Osteocyte (in vitro differentiated cells): ENCODE data around the gene GSTO1. TPM values are rescaled to one million over a fixed set of nuclear protein-coding genes. Genes with fewer than 3 reads are reported as not detected.
"Not testable (repeated sequence)": the region's sequence is repeated elsewhere in the genome, so short reads cannot be mapped to it uniquely, and the experiment has no call there.

Experiments used
- DNase-seq: peaks from one replicate; pipeline ENCODE4 v3.0.0; 2021; ENCODE audit warnings: mixed read lengths; ENCODE audit not compliant: unreplicated experiment; ENCODE audit errors: extremely low spot score
- H3K27ac Mint-ChIP-seq: one replicate; pipeline ENCODE4 v1.8.0; 2021; ENCODE audit warnings: mild to moderate bottlenecking, mixed read lengths; ENCODE audit not compliant: unreplicated experiment
- H3K27me3 Mint-ChIP-seq: one replicate; pipeline ENCODE4 v1.8.0; 2021; ENCODE audit warnings: mixed read lengths; ENCODE audit not compliant: unreplicated experiment
- H3K36me3 Mint-ChIP-seq: one replicate; pipeline ENCODE4 v1.8.0; 2021; ENCODE audit warnings: mixed read lengths; ENCODE audit not compliant: unreplicated experiment
- H3K4me1 Mint-ChIP-seq: one replicate; pipeline ENCODE4 v1.8.0; 2021; ENCODE audit warnings: mixed read lengths; ENCODE audit not compliant: unreplicated experiment
- H3K4me3 Mint-ChIP-seq: one replicate; pipeline ENCODE4 v1.8.0; 2021; ENCODE audit warnings: mild to moderate bottlenecking, moderate library complexity, mixed read lengths; ENCODE audit not compliant: unreplicated experiment
- H3K9me3 Mint-ChIP-seq: one replicate; pipeline ENCODE4 v1.8.0; 2021; ENCODE audit warnings: mixed read lengths; ENCODE audit not compliant: unreplicated experiment
- total RNA-seq: library from RNA; stranded (reverse); gene quantifications from 2 replicates; pipeline ENCODE4 v1.2.1, GENCODE V29; 2021
- TF ChIP-seq, protein P1 (sequence below): fragments of 200-600 bp; sonication (generic); IDR thresholded peaks from 2 replicates; pipeline ENCODE4 v1.5.0; 2021; ENCODE audit warnings: antibody characterized with exemption, mild to moderate bottlenecking, moderate library complexity

The GSTO1 gene
- total RNA-seq, 1 donor from 2014 or later, result 77.4 TPM

- no peaks in the 10 kb centered on the region for H3K36me3 Mint-ChIP-seq
- peaks cover 50% of the 10 kb centered on the region for H3K27me3 Mint-ChIP-seq
- no peaks in the 10 kb centered on the region for H3K9me3 Mint-ChIP-seq
- DNase-seq, result no peak
- TF ChIP-seq, protein P1, sequence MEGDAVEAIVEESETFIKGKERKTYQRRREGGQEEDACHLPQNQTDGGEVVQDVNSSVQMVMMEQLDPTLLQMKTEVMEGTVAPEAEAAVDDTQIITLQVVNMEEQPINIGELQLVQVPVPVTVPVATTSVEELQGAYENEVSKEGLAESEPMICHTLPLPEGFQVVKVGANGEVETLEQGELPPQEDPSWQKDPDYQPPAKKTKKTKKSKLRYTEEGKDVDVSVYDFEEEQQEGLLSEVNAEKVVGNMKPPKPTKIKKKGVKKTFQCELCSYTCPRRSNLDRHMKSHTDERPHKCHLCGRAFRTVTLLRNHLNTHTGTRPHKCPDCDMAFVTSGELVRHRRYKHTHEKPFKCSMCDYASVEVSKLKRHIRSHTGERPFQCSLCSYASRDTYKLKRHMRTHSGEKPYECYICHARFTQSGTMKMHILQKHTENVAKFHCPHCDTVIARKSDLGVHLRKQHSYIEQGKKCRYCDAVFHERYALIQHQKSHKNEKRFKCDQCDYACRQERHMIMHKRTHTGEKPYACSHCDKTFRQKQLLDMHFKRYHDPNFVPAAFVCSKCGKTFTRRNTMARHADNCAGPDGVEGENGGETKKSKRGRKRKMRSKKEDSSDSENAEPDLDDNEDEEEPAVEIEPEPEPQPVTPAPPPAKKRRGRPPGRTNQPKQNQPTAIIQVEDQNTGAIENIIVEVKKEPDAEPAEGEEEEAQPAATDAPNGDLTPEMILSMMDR, result no peak
- no peak overlapping the region for H3K4me3 Mint-ChIP-seq
- H3K27ac Mint-ChIP-seq, result no peak overlapping the region
- H3K4me1 Mint-ChIP-seq, result peaks cover 9% of the 10 kb centered on the region
Measured at GRCh38 chr10:104233817-104234216, 20.9 kb upstream of the GSTO1 start.

DNA sequence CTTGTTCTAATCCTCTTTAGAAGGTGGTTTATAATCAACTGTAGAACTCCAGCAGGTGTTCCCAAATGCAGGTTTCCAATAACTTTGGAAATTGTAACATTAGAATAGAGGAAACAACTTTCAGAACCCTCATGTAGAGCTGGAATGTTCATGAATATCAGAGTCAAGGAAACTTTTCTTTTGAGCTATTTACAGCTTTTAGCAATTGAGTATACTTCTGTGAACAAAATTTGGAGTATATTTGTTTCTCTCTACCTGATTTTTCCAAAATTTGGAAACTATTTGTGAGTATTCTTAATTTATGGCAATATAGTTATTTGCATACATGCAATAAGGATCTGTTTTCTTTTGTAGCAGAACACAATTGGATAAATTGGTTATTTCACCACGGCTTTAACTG lies 19.8 kb upstream of the GSTO1 start:
- no peak for DNase-seq
- peaks cover 56% of the 10 kb centered on the region for H3K27me3 Mint-ChIP-seq
- no peaks in the 10 kb centered on the region for H3K9me3 Mint-ChIP-seq
- TF ChIP-seq, protein P1, result no peak
- H3K36me3 Mint-ChIP-seq, result no peaks in the 10 kb centered on the region
- H3K27ac Mint-ChIP-seq, result no peak overlapping the region
- H3K4me1 Mint-ChIP-seq, result peaks cover 9% of the 10 kb centered on the region
- H3K4me3 Mint-ChIP-seq, result no peak overlapping the region

DNA sequence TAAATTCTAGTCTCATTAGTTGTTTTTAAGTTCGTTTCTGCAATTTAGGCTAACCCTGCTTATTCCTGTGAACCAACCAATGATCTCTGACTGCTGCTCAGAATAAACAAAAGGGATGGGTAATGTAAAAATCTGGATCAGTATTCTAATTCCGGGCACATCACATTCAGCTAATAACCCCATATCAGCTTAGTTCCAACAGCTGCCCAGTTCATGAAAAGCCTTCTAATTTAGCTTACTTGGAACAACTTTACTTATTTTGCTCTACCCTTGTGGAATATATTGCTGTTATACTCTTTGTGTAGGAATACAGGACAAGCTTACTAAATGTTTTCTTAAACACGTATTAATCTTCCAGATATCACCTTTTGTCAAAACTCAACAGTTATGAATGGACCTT lies 18.9 kb upstream of the GSTO1 start:
- Mint-ChIP-seq H3K4me1 (peaks cover 9% of the 10 kb centered on the region), H3K36me3 (no peaks in the 10 kb centered on the region), H3K27me3 (peaks cover 63% of the 10 kb centered on the region), H3K4me3 (no peak overlapping the region), H3K27ac (no peak overlapping the region), H3K9me3 (no peaks in the 10 kb centered on the region)
- no peak for DNase-seq
- TF ChIP-seq, protein P1, result no peak

- TF ChIP-seq, protein P1, result no peak
- Mint-ChIP-seq H3K27me3 (peaks cover 65% of the 10 kb centered on the region), H3K9me3 (no peaks in the 10 kb centered on the region), H3K4me3 (no peak overlapping the region), H3K27ac (no peak overlapping the region), H3K4me1 (no peaks in the 10 kb centered on the region), H3K36me3 (no peaks in the 10 kb centered on the region)
- no peak for DNase-seq
Measured at GRCh38 chr10:104240078-104240477, 14.6 kb upstream of the GSTO1 start.

DNA sequence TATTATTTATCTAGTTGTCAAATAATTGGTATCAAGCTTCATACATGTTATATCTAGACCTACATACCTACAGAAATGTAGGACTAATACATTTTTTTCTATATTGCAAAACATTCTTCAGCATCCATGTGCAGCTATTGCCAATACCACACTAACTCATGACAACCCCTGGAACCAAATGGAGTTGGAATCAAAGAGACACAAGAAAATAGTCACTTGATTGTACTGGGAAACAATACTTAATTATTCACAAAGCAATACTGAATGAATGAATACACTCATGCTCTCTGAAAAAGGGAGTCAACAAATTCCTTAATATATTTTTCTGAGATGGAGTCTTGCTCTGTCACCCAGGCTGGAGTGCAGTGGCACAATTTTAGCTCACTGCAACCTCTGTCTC lies 12.1 kb upstream of the GSTO1 start:
- Mint-ChIP-seq H3K27ac (no peak overlapping the region), H3K4me1 (no peaks in the 10 kb centered on the region), H3K9me3 (peaks cover 10% of the 10 kb centered on the region), H3K36me3 (no peaks in the 10 kb centered on the region), H3K27me3 (peaks cover 43% of the 10 kb centered on the region), H3K4me3 (no peak overlapping the region)
- TF ChIP-seq, protein P1, result no peak
- DNase-seq, result no peak

- H3K27ac Mint-ChIP-seq, H3K4me3 Mint-ChIP-seq, H3K4me1 Mint-ChIP-seq, H3K36me3 Mint-ChIP-seq, DNase-seq: not testable (repeated sequence)
- Mint-ChIP-seq H3K27me3 (peaks cover 38% of the 10 kb centered on the region), H3K9me3 (peaks cover 10% of the 10 kb centered on the region)
Measured at GRCh38 chr10:104243009-104243408, 11.7 kb upstream of the GSTO1 start.
